Suprapubic skin (tissue), 4 donors: ENCODE results near the gene UBE2A. TPM values are rescaled to one million over a fixed set of nuclear protein-coding genes. Genes with fewer than 3 reads are reported as not detected.

ENCODE experiments used
- DNase-seq, 2 donors: peaks; one replicate each; pipeline ENCODE4 v3.0.0-alpha.2; 2019; ENCODE audit warnings: low spot score in 2 of 2
- H3K27ac ChIP-seq: fragments of 200-600 bp; sonication (generic); one replicate; pipeline ENCODE4 v1.5.1; 2019
- H3K27me3 ChIP-seq: fragments of 200-600 bp; sonication (generic); one replicate; pipeline ENCODE4 v1.5.1; 2019
- H3K36me3 ChIP-seq: fragments of 200-600 bp; sonication (generic); one replicate; pipeline ENCODE4 v1.5.1; 2019
- H3K4me1 ChIP-seq: fragments of 200-600 bp; sonication (generic); one replicate; pipeline ENCODE4 v1.5.1; 2019
- H3K4me3 ChIP-seq: fragments of 200-600 bp; sonication (generic); one replicate; pipeline ENCODE4 v1.5.1; 2019; ENCODE audit warnings: mild to moderate bottlenecking
- H3K9me3 ChIP-seq: fragments of 200-600 bp; sonication (generic); one replicate; pipeline ENCODE4 v1.5.1; 2019
- EP300 ChIP-seq: sonication (generic); formaldehyde crosslinking; IDR thresholded peaks from one replicate; pipeline ENCODE4 v1.6.1; 2017; ENCODE audit warnings: antibody characterized with exemption
- POLR2A ChIP-seq, 2 donors: fragments of 450-650 bp; IDR thresholded peaks; one replicate each; pipeline ENCODE4 v1.6.1; 2017; ENCODE audit warnings: antibody characterized with exemption in 2 of 2, mild to moderate bottlenecking in 2 of 2, moderate library complexity in 2 of 2
- POLR2AphosphoS5 ChIP-seq, 3 donors: sonication (generic); formaldehyde crosslinking; IDR thresholded peaks; one replicate each; pipeline ENCODE4 v1.6.1; 2017; ENCODE audit warnings: antibody characterized with exemption in 3 of 3
- WGBS: methylation state at CpG from one replicate; pipeline ENCODE4 v1.1.5; 2018; 5-methylcytosine and 5-hydroxymethylcytosine counted together
- total RNA-seq, 4 donors: library from RNA; depleted of rRNA; stranded (reverse); fragments of >200 nt; gene quantifications; one replicate each; pipeline ENCODE4 v1.1.0, GENCODE V29; 2016
- TF ChIP-seq, protein P1 (sequence below), 2 donors: fragments of 200-600 bp in 1 of 2; fragments of 450-650 bp in 1 of 2; sonication (generic) in 1 of 2; IDR thresholded peaks; one replicate each; pipeline ENCODE4 v1.5.1; 2016 to 2019; ENCODE audit warnings: antibody characterized with exemption in 2 of 2, mild to moderate bottlenecking in 1 of 2, moderate library complexity in 1 of 2

UBE2A gene
- total RNA-seq, 4 donors from 2014 or later: 22.1 to 32.7 (median 28.8) TPM

DNA sequence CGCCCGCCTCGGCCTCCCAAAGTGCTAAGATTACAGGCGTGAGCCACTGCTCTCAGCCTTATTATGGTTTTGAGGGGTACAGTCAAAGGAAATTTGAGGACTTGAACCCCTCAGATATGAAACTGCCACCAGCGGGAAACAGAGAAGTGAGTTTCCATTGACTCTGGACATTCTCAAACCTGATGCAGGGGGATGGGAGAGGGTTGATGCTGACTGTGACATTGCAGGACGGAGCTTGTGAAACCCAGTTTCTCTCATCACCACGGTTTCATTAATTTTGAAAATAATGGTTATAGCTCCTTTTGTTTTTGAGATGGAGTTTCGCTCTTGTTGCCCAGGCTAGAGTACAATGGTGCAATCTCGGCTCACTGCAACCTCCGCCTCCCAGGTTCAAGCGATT lies 50.1 kb downstream of the UBE2A start:
- DNase-seq: no peak
- H3K4me1 ChIP-seq: no peaks in the 10 kb centered on the region
- H3K9me3 ChIP-seq: no peaks in the 10 kb centered on the region
- peaks cover 6% of the 10 kb centered on the region for H3K36me3 ChIP-seq
- no peaks in the 10 kb centered on the region for H3K27me3 ChIP-seq
- H3K4me3 ChIP-seq: no peak overlapping the region
- no peak overlapping the region for H3K27ac ChIP-seq
- WGBS: 96% methylated on average over 11 of the region's 11 CpGs
- TF ChIP-seq, protein P1, sequence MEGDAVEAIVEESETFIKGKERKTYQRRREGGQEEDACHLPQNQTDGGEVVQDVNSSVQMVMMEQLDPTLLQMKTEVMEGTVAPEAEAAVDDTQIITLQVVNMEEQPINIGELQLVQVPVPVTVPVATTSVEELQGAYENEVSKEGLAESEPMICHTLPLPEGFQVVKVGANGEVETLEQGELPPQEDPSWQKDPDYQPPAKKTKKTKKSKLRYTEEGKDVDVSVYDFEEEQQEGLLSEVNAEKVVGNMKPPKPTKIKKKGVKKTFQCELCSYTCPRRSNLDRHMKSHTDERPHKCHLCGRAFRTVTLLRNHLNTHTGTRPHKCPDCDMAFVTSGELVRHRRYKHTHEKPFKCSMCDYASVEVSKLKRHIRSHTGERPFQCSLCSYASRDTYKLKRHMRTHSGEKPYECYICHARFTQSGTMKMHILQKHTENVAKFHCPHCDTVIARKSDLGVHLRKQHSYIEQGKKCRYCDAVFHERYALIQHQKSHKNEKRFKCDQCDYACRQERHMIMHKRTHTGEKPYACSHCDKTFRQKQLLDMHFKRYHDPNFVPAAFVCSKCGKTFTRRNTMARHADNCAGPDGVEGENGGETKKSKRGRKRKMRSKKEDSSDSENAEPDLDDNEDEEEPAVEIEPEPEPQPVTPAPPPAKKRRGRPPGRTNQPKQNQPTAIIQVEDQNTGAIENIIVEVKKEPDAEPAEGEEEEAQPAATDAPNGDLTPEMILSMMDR (IDR thresholded peaks at IDR 0.05): no peak
- TF ChIP-seq POLR2AphosphoS5 (IDR thresholded peaks at IDR 0.05) (no peak), EP300 (no peak), POLR2A (IDR thresholded peaks at IDR 0.05) (no peak)

DNA sequence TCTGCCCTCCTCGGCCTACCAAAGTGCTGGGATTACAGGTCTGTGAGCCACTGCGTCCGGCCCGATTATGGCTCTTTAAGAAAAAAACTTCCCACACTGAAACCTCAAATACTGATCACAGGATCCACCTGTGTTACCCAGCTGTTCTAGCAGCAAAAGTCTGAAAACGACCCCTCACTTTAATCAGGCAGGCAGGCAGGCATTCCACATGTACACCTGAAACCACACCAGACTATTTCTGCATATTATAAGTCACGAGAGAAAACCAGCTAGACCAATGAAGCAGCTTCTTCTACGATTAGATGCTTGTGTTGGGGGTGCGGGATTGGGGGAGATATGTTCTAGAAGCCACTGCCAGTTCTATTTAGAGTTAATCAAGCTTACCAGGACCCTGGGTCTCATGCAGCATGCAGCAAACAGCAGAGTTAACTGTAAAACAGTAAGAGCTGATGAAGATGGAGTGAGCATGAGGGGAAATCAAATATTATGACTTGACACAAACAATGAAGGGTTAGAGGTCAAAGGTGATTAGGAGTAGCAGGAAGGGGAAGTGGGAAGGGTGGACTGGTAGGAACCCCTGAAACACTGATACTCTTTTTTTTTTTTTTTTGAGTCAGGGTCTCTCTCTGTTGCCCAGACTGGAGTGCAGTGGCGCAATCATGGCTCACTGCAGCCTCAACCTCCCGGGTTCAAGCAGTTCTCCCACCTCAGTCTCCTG lies 50.7 kb downstream of the UBE2A start:
- WGBS: 92% methylated on average over 10 of the region's 10 CpGs
- TF ChIP-seq, protein P1 (IDR thresholded peaks at IDR 0.05): no peak
- TF ChIP-seq POLR2A (IDR thresholded peaks at IDR 0.05) (no peak), POLR2AphosphoS5 (IDR thresholded peaks at IDR 0.05) (no peak)
- Histone ChIP-seq H3K27me3 (no peaks in the 10 kb centered on the region), H3K27ac (no peak overlapping the region), H3K4me3 (no peak overlapping the region), H3K9me3 (no peaks in the 10 kb centered on the region), H3K36me3 (peaks cover 7% of the 10 kb centered on the region), H3K4me1 (no peaks in the 10 kb centered on the region)
- no peak for DNase-seq

DNA sequence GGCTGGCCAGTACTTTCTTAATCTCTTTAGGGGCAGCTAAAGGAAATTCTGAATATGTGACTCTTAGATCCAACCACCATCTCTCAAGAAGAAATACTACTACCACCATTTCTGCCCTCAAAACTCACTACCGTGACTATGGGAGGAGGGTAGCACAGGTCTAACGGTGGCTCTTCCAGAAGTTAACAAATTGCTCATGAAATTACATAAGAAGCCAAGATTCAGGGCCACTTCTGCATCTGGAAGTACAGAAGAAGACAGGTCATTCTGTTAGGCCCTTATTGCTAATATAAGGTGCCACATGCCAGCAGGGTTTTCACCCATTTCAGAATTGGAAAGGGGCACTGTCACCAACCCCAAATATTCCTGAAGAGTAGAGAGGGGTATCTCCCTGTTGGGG lies 51.5 kb downstream of the UBE2A start:
- no peaks in the 10 kb centered on the region for H3K4me1 ChIP-seq
- WGBS: 81% methylated on average over 2 of the region's 2 CpGs
- no peaks in the 10 kb centered on the region for H3K27me3 ChIP-seq
- DNase-seq: no peak
- H3K27ac ChIP-seq: no peak overlapping the region
- no peak overlapping the region for H3K4me3 ChIP-seq
- H3K36me3 ChIP-seq: peaks cover 7% of the 10 kb centered on the region
- TF ChIP-seq, protein P1 (IDR thresholded peaks at IDR 0.05): no peak
- TF ChIP-seq POLR2AphosphoS5 (IDR thresholded peaks at IDR 0.05): no peak
- no peak for TF ChIP-seq EP300
- no peak for TF ChIP-seq POLR2A (IDR thresholded peaks at IDR 0.05)
- H3K9me3 ChIP-seq: no peaks in the 10 kb centered on the region

Other genes starting within 250 kb of the UBE2A start
- gene SLC25A43, start 175.2 kb upstream of the UBE2A start, total RNA-seq: 10 to 100 TPM; 17.9 to 33.0 (median 29.9) TPM
- gene SLC25A5, start 106.1 kb upstream of the UBE2A start, total RNA-seq: 100 to 1,000 TPM; 177 to 516 (median 455) TPM
- gene STEEP1, start 9.2 kb upstream of the UBE2A start, total RNA-seq: 10 to 100 TPM; 26.6 to 45.6 (median 33.6) TPM
- gene NKRF, start 31.9 kb downstream of the UBE2A start, total RNA-seq: 10 to 100 TPM in 3 of 4 donors, 1 to 10 TPM in 1; 9.7 to 13.6 (median 11.9) TPM
- 10 to 100 TPM; 10.1 to 14.1 (median 10.9) TPM for gene SEPTIN6, start 118.6 kb downstream of the UBE2A start, total RNA-seq
- gene SOWAHD, start 184.0 kb downstream of the UBE2A start, total RNA-seq: under 1 TPM in 1 of 4 donors, not detected in 3; 0.64 TPM
- 1,000 to 10,000 TPM; 1,738 to 4,612 (median 3,853) TPM for gene RPL39, start 217.1 kb downstream of the UBE2A start, total RNA-seq